AG20443 (cell line): Measurements from ENCODE around the gene ITPKC.
A peak's percentile ranks its signal among the peaks of the same experiment; 100 is the strongest.

ENCODE experiments used
- DNase-seq: peaks from one replicate; pipeline ENCODE4 v3.0.0; 2012; ENCODE audit warnings: low spot score, mixed read lengths

Gene ITPKC

GRCh38 chr19:40716482-40717324 is at the start of gene ITPKC, which contains the start of gene COQ8B:
ITPKC (plus strand) TSS chr19:40717112; CDS start chr19:40717136, 24 bp downstream.
COQ8B (minus strand) TSS chr19:40716886; CDS start chr19:40714632, 2,254 bp downstream.
- DNase-seq = peak; percentile 96

- DNase-seq = no peak
Observed at GRCh38 chr19:40667602-40668001, 49.3 kb upstream of the ITPKC start.

- DNase-seq = no peak
Observed at GRCh38 chr19:40668991-40669614, 47.8 kb upstream of the ITPKC start.

GRCh38 chr19:40671404-40671803 is 45.5 kb upstream of the ITPKC start:
- no peak for DNase-seq

DNA sequence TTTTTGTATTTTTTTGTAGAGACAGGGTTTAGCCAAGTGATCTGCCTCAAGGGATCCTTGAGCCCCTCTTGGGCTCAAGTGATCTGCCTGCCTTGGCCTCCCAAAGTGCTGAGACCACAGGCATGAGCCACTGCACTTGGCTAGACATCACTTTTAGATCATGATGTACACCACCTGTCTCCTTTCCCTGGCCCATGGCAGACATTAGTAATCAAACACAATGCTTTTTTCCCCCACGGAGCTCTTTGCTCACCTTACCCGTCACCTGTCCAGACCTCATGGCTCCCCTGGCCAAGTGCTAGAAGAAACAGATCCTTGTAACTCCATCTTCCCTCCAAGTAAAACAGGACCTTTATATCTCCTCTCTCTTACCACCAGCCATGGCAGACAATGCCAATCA is 44.9 kb upstream of the ITPKC start:
- DNase-seq = no peak

- no peak for DNase-seq
Observed at GRCh38 chr19:40672573-40673299, 44.2 kb upstream of the ITPKC start.

DNA sequence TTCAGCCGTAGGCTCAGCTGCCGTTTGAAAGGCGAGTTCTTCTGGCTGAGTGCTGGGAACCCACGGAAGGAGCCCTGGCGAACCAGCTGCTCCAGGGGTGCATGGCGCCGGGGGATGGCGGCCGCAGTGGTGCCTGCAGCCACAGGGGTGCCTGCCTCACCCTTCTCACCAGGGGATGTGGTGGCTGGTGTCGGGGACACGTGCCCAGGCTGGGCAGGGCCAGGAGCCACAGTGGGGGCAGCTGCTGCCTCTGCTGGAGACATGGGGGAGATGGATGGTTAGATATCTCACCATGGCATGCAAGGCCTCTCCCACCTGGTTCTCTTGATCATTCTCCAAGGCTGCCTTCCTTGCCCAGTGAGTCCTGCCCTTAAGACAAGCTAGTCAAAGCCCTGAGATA is 43.5 kb upstream of the ITPKC start:
- no peak for DNase-seq

DNA sequence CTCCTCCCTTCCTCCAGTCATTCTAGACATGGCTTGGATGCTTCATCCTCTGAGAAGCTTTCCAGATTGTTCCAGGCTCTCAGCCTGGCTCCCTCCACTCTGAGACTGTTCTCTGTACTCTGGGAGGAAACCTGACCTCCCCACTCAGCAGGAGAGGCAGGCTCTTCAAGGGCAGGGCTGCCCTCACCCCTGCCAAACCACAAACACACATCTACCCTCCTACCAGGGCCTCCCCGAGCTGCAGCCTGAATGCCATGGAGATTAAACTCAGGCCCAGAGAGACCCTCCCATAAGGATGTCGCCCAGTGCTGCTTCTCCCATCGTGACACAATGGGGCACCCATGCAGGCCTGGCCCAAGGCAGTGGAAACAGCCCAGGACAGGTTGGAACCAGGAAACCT is 42.6 kb upstream of the ITPKC start:
- DNase-seq = no peak

DNA sequence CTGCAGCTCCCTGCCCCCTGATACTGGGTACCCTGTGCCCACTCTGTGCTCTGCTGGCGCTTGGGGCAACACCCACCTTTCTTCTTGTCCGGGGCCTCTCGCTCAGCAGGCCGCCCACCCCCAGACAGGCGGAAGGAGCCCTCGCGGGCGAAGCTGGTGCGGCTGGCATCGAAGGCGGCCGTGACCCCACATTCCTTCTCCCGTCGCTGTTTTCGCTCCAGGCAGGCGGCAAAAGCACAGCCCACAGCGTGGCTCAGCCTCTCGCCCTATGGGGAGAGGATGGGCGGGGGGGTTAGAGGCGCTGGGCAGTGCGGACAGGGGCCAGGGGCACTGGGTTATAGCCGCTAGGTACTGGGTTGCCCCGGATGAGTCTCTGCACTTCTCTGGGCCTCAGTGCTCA is 39.8 kb upstream of the ITPKC start:
- no peak for DNase-seq

DNA sequence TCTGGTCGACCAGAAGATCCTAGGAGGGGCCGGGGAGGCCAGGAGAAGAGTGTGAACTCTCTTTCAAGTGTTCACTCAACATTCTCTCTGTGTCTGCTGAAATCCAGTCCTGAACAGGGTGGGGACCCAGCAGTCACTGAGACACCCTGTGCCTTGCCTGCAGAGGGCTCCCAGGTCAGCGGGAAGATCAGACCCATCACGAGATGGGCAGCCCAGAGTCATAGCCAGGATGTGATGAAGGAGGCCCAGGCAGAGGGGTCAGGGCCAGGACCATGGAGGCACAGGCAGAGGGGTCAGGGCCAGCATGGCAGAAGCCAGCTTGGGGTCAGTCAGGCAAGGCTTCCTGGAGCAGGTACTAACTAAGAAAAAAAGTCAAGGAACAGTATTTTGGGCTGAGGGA is 35.9 kb upstream of the ITPKC start:
- no peak for DNase-seq

- DNase-seq = no peak
Observed at GRCh38 chr19:40682431-40682964, 34.4 kb upstream of the ITPKC start.

DNA sequence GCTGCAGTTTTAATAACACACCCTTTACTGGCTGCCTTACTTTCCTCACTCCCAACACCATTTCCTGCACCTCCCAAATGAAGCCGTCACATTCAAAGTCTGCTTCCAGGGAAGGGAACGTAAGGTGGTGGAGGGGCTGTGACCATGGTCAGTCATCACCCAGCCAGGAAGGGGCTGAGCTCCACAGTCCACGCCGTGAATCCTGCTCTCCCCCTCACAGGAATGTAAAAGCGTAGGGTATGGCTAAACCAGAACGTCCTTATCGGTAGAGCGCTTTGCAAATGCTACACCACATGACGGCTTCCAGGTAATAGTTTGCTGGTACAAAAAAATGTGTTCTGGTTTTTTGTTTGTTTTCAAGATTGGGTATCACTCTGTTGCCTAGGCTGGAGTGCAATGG is 33.5 kb upstream of the ITPKC start:
- no peak for DNase-seq

- no peak for DNase-seq
Observed at GRCh38 chr19:40684280-40684679, 32.6 kb upstream of the ITPKC start.

- DNase-seq = no peak
Observed at GRCh38 chr19:40685016-40685526, 31.8 kb upstream of the ITPKC start.

GRCh38 chr19:40685563-40685962 is 31.3 kb upstream of the ITPKC start:
- no peak for DNase-seq

DNA sequence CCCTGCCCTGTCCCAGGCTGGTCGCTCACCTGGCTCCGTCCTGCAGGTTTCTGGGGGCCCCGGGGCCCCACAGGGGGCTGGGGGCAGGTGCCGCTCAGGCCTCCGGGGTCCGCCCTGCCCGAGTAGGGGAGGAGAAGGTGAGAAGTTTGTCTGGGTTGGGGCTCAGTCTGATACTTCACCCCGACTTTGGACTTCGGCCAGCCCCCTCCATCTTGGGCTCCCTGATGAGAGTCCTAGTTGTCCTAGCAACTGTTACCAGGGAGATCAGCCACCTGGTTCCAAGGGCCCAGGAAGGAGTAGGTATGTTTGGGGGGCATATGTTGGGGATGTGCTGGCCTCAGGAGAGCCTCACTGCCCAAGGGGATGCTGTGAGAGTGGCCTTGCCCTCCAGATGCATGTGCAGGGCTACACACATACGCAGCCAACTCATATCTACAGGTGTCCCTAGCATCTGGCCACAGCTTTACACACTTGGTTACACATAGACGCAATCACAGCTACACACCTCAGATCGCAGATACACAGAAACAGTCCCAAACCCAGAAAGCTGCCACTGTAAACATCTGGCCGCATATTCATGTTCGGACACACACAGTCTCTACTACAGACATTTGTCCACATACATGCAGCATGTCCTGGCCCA is 29.9 kb upstream of the ITPKC start:
- DNase-seq = no peak

DNA sequence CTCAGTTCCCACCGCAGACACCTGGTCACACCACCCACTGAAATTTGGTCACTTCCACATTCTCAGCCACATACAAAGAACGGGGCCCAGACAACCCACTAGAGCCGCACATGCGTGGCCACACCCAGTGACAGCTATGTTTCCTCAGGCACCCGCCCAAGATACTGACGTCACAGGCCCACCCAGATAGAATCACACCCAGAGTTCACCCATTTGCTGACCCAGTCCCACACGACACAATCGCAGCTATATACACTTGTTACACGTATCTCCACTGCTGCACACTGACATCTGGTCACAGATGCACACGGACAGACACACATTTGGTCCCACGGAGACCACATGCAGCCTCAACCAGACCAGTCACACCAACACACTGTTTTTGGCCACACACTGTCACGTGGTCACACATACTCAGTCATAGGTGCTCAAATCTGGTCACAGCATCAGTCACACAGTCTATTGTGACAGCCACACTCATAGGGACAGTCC is 29.3 kb upstream of the ITPKC start:
- DNase-seq = peak; percentile 94

DNA sequence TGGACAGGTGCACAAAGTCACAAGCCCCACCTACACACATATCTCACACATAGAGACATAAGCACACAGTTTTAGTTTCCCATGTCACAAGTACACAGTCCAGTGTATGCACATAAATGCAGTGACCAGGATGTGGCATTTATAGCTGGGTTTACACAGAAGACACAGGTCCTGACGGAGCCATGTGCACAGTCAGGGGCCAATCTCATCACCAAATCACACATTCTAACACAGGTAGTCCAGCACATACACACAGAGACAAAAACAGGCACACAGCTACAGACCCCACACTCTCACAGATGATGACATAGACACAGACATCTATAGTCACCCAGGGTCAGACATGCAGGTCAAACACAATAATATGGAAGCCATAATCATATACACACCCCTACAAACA is 28.6 kb upstream of the ITPKC start:
- DNase-seq = no peak

- no peak for DNase-seq
Observed at GRCh38 chr19:40688987-40689338, 27.9 kb upstream of the ITPKC start.

DNA sequence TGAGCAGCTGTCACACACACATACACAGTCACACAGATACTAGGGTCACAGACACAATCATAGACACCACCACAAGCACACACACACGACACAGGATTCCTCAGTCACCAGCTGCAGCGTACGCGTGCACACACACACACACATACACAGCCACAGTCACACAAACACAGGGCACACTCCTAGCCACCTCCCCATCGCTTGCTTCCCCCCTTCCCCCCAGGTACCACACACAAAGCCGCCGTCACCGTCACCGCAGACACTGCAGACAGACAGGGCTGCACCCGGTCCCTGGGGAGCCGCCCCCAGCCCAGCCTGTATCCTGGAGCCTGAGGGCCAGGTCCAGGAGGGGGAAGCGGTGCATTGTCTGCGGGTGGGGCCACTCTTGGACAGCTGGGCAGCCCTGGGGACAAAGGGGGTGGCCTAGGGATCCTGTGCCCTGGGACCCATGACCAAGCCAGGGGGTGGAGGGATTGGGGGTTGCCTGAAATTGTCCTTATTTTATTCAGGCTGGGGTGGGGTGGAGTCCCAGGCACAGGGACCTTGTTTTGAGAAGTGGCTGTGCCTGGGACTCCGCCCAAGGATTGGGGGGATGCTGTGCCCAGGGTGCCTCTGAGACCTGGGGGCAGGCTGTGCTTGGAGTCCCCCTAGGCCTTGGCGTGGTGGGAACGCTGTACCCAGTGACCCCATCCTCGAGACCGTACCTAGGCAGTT is 27.4 kb upstream of the ITPKC start:
- DNase-seq = no peak

DNA sequence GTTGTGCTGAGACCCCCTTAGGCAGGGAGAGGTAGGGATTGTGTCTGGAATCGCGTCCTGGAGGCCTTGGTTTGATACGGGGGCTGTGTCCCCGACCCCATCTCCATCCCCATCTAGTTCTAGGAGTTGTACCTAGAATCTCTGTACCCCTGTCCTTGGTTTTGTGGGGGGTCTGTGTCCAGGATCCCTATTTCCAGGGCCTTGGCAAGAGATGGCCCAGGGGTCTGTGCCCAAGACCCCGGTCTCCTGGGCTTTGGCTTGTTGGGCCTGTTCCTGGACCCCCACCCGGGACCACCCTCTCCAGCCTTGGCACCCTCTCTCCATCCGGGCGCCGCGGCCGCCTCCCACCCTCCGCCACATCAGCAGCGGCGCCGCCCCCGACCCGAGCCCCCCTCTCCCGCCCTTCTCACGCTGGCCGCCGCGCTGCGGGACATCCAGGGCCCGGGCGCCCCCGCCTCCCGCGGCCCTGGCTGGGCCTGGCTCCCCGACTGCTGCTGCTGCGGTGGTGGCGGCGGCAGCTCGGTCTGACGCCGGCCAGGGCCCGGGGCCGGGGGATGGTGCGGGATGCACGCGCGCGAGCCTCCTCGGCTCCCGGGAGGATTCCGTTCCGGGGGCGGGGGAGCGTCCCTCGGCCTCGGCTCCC is 26.7 kb upstream of the ITPKC start, which contains the start of gene NUMBL:
NUMBL (minus strand) TSS at position 602 of the 643 bp plus-strand sequence; CDS start at position 434, 168 bp downstream.
- DNase-seq = no peak
